HCT116 (cell line): ENCODE measurements around the gene RAI14. TPM values are rescaled to one million over a fixed set of nuclear protein-coding genes. Genes with fewer than 3 reads are reported as not detected.
A peak's percentile ranks its signal among the peaks of the same experiment; 100 is the strongest.

ENCODE experiments used
- ATAC-seq: fragments of 200-7000 bp; cut with Tn5 transposase; 2 replicates; pipeline ENCODE4 v1.9.1; 2020; ENCODE audit warnings: mild to moderate bottlenecking, moderate library complexity
- BruUV-seq: library from RNA; stranded (reverse); fragments of 400-500 nt; replicated peaks from 2 replicates; lab custom pipeline; 2021; lab: Mats Ljungman, UMichigan
- CTCF ChIA-PET: fragments of 300-600 bp; sonication (Branson Sonifier 250); formaldehyde crosslinking; loops from one replicate; lab custom pipeline; 2021; ENCODE audit warnings: antibody characterized with exemption; lab: Charles Lee
- POLR2A ChIA-PET: fragments of 300-600, 350-600 bp; sonication (Branson Sonifier 250); formaldehyde crosslinking; loops from one replicate; lab custom pipeline; 2021; ENCODE audit warnings: antibody characterized with exemption; lab: Charles Lee
- RAD21 ChIA-PET, 2 experiments: fragments of 300-600 bp; sonication (Branson Sonifier 250); formaldehyde crosslinking; loops; one replicate each; lab custom pipeline; 2023; ENCODE audit warnings: low total read pairs in 2 of 2; ENCODE audit not compliant: uncharacterized antibody in 2 of 2, unreplicated experiment in 2 of 2, low non-redundant PET in 1 of 2; lab: Charles Lee
- DNase-seq: peaks from one replicate; pipeline ENCODE4 v3.0.0-alpha.2; 2010; ENCODE audit warnings: low read depth, low spot score
- H2AFZ ChIP-seq: fragments of 200-600 bp; shearing (Covaris generic), sonication (generic); 2 replicates; pipeline ENCODE4 v1.6.1; 2017; ENCODE audit warnings: low read depth, mixed run types, mixed read lengths, antibody characterized with exemption, low read length; ENCODE audit not compliant: poor library complexity, severe bottlenecking
- H3K27ac ChIP-seq: 2 replicates; pipeline ENCODE4 v1.5.1; 2012; ENCODE audit warnings: low read depth, low read length
- H3K27me3 ChIP-seq: fragments of 200-600 bp; sonication (generic); 2 replicates; pipeline ENCODE4 v1.6.1; 2016; ENCODE audit warnings: mixed run types, low read length, mixed read lengths; ENCODE audit not compliant: insufficient read depth
- H3K36me3 ChIP-seq, 2 experiments: fragments of 200-500 bp in 1 of 2; fragments of 200-600 bp in 1 of 2; sonication (Bioruptor generic) in 1 of 2; sonication (generic) in 1 of 2; 2 replicates each; pipeline versions ENCODE4 v1.5.1 to v1.6.1; 2014 to 2016; ENCODE audit warnings: low read length in 2 of 2, inconsistent platforms in 1 of 2, mixed read lengths in 1 of 2, mixed run types in 1 of 2; ENCODE audit not compliant: insufficient read depth in 2 of 2, control insufficient read depth in 1 of 2
- H3K4me1 ChIP-seq, 2 experiments: fragments of 200-600 bp in 1 of 2; sonication (generic) in 1 of 2; 2 replicates each; pipeline versions ENCODE4 v1.5.1 to v1.6.1; 2012 to 2017; ENCODE audit warnings: low read length in 2 of 2, inconsistent platforms in 1 of 2, mild to moderate bottlenecking in 1 of 2, mixed read lengths in 1 of 2, mixed run types in 1 of 2, moderate library complexity in 1 of 2; ENCODE audit not compliant: insufficient read depth in 2 of 2, control insufficient read depth in 1 of 2
- H3K4me2 ChIP-seq: fragments of 200-600 bp; sonication (generic); 2 replicates; pipeline ENCODE4 v1.6.1; 2017; ENCODE audit warnings: mixed run types, low read length, mixed read lengths
- H3K4me3 ChIP-seq, 2 experiments: fragments of 200-600 bp in 1 of 2; sonication (generic) in 1 of 2; replicated peaks in 1 of 2; 2 replicates each; pipeline ENCODE4 v1.5.1; 2011 to 2016; ENCODE audit warnings: low read length in 2 of 2, control low read depth in 1 of 2, low read depth in 1 of 2, mild to moderate bottlenecking in 1 of 2, mixed read lengths in 1 of 2, mixed run types in 1 of 2
- H3K79me2 ChIP-seq: fragments of 200-600 bp; sonication (generic); 2 replicates; pipeline ENCODE4 v1.6.1; 2017; ENCODE audit warnings: mild to moderate bottlenecking, mixed run types, low read length, moderate library complexity, mixed read lengths; ENCODE audit not compliant: insufficient read depth
- H3K9ac ChIP-seq: fragments of 200-600 bp; sonication (generic); 2 replicates; pipeline ENCODE4 v1.6.1; 2016; ENCODE audit warnings: low read length, mixed read lengths
- H3K9me2 ChIP-seq: fragments of 200-600 bp; sonication (generic), shearing (Covaris generic); 2 replicates; pipeline ENCODE4 v1.6.1; 2017; ENCODE audit warnings: mixed run types, mild to moderate bottlenecking, moderate library complexity; ENCODE audit not compliant: insufficient read depth
- H3K9me3 ChIP-seq, 2 experiments: fragments of 200-500 bp in 1 of 2; fragments of 200-600 bp in 1 of 2; sonication (Bioruptor generic) in 1 of 2; sonication (generic) in 1 of 2; 2 replicates each; pipeline ENCODE4 v1.6.1; 2014 to 2017; ENCODE audit warnings: low read length in 2 of 2, mixed read lengths in 2 of 2, inconsistent platforms in 1 of 2, low read depth in 1 of 2, mild to moderate bottlenecking in 1 of 2, mixed run types in 1 of 2, moderate library complexity in 1 of 2; ENCODE audit not compliant: control insufficient read depth in 1 of 2, insufficient read depth in 1 of 2
- H4K20me1 ChIP-seq: fragments of 200-600 bp; sonication (generic), shearing (Covaris generic); 2 replicates; pipeline ENCODE4 v1.6.1; 2017; ENCODE audit warnings: mixed run types, mild to moderate bottlenecking, moderate library complexity; ENCODE audit not compliant: insufficient read depth
- intact Hi-C: fragments of 100-400 bp; cut with micrococcal nuclease; formaldehyde crosslinking; loops from 2 replicates; pipeline ENCODE4 v1.10.0; 2022
- total RNA-seq: library from RNA; stranded (reverse); gene quantifications from one replicate; pipeline ENCODE4 v1.2.1, GENCODE V29; 2021; ENCODE audit not compliant: unreplicated experiment
- TF ChIP-seq, protein P1 (sequence below), 3 experiments: fragments of 200-600 bp in 1 of 3; sonication (generic) in 1 of 3; IDR thresholded peaks in 2 of 3; conservative IDR thresholded peaks in 1 of 3; 2 replicates each; pipeline ENCODE4 v1.5.1; 2012 to 2017; ENCODE audit warnings: low read depth in 2 of 3, low read length in 2 of 3, antibody characterized with exemption in 1 of 3, borderline replicate concordance in 1 of 3, control low read depth in 1 of 3, mild to moderate bottlenecking in 1 of 3, mixed read lengths in 1 of 3, mixed run types in 1 of 3, moderate library complexity in 1 of 3; ENCODE audit not compliant: insufficient read depth in 1 of 3
- TF ChIP-seq, protein P2 (sequence below): IDR thresholded peaks from 2 replicates; pipeline ENCODE4 v1.6.1; 2011; ENCODE audit warnings: mild to moderate bottlenecking, low read length, moderate library complexity; ENCODE audit not compliant: insufficient replicate concordance; ENCODE audit errors: extremely low read depth

The RAI14 gene
- total RNA-seq, 1 experiment from 2014 or later = 47.9 TPM

DNA sequence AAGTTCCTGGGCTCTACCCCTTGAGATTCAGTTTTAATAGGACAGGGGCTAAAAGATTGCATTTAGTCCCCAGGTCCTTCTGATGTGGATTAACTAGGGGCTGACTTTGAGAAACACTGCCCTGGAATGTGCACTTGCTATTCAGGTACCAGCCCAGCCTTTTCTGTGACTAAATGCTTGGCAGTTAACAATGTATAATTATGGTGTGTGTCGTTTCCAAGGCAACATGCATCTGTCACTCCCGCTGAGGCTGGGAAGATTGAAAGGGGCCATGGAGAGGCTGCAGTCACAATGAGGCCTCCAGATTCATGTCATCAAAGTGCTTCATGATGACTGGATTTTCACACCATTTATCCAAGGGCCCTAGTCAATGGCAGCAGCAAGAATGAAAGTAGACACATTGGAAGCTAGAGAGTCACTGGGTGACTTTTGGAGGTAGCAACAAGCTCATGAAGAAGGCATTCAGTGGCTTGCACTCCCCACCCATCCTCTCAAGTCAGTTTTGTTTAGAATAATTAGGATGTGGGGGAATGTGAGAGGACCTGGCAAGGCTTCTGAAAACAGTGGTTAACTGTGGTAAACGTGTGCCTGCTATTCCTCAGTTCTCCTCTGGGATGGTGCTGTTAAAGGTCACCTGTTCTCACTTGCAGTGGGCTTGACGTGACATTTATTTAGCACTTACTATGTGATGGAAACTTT is 28.3 kb downstream of the RAI14 start:
- RAD21 ChIA-PET = no interaction called here

More for the DNA sequence above, 28.3 kb downstream of the RAI14 start:
- Histone ChIP-seq H2AFZ (no peak overlapping the region), H3K4me1 (peaks cover 39 to 56% of the 10 kb centered on the region in 2 experiments), H3K4me2 (peak overlapping the region; percentile 21), H3K27me3 (no peaks in the 10 kb centered on the region), H3K36me3 (no peaks in the 10 kb centered on the region; a peak in 2 of 4 replicates), H3K9ac (no peak overlapping the region), H4K20me1 (no peaks in the 10 kb centered on the region), H3K9me3 (no peaks in the 10 kb centered on the region), H3K4me3 (no peak overlapping the region), H3K79me2 (peaks cover 70% of the 10 kb centered on the region), H3K27ac (no peak overlapping the region), H3K9me2 (no peaks in the 10 kb centered on the region)
- DNase-seq (peak; percentile 24), ATAC-seq (peak; percentile 36; the same call in 1 of the 2 replicates)
- intact Hi-C loops = no loop called here
- no TSS peak for BruUV-seq
- TF ChIP-seq, protein P1, sequence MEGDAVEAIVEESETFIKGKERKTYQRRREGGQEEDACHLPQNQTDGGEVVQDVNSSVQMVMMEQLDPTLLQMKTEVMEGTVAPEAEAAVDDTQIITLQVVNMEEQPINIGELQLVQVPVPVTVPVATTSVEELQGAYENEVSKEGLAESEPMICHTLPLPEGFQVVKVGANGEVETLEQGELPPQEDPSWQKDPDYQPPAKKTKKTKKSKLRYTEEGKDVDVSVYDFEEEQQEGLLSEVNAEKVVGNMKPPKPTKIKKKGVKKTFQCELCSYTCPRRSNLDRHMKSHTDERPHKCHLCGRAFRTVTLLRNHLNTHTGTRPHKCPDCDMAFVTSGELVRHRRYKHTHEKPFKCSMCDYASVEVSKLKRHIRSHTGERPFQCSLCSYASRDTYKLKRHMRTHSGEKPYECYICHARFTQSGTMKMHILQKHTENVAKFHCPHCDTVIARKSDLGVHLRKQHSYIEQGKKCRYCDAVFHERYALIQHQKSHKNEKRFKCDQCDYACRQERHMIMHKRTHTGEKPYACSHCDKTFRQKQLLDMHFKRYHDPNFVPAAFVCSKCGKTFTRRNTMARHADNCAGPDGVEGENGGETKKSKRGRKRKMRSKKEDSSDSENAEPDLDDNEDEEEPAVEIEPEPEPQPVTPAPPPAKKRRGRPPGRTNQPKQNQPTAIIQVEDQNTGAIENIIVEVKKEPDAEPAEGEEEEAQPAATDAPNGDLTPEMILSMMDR (IDR thresholded peaks at IDR 0.05 in 2 of 3, conservative IDR thresholded peaks at IDR 0.05 in 1 of 3; ENCODE audit: borderline replicate concordance in 1 of 3, insufficient read depth in 1 of 3, low read depth in 2 of 3, low read length in 2 of 3) = peak in 2 of 3 experiments; percentile 33 to 53; a peak in 3 of 6 replicates
- TF ChIP-seq, protein P2, sequence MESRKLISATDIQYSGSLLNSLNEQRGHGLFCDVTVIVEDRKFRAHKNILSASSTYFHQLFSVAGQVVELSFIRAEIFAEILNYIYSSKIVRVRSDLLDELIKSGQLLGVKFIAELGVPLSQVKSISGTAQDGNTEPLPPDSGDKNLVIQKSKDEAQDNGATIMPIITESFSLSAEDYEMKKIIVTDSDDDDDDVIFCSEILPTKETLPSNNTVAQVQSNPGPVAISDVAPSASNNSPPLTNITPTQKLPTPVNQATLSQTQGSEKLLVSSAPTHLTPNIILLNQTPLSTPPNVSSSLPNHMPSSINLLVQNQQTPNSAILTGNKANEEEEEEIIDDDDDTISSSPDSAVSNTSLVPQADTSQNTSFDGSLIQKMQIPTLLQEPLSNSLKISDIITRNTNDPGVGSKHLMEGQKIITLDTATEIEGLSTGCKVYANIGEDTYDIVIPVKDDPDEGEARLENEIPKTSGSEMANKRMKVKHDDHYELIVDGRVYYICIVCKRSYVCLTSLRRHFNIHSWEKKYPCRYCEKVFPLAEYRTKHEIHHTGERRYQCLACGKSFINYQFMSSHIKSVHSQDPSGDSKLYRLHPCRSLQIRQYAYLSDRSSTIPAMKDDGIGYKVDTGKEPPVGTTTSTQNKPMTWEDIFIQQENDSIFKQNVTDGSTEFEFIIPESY = no peak
- ChIA-PET CTCF (no interaction called here), POLR2A (no interaction called here)
